Fibroblast of the aortic adventitia (primary cell): ENCODE data around the gene HUS1. TPM values are rescaled to one million over a fixed set of nuclear protein-coding genes. Genes with fewer than 3 reads are reported as not detected.

Experiments
- DNase-seq: peaks from one replicate; pipeline ENCODE4 v3.0.0-alpha.2; 2010; ENCODE audit warnings: low read depth
- H3K4me3 ChIP-seq: 2 replicates; pipeline ENCODE4 v1.5.1; 2011; ENCODE audit warnings: low read depth, mild to moderate bottlenecking, control low read depth, low read length, moderate library complexity
- CTCF ChIP-seq: IDR thresholded peaks from 2 replicates; pipeline ENCODE4 v1.5.1; 2011; ENCODE audit warnings: mild to moderate bottlenecking, low read length, control low read depth, inconsistent platforms; ENCODE audit not compliant: insufficient read depth
- total RNA-seq: library from RNA; depleted of rRNA; stranded (reverse); fragments of >200 nt; gene quantifications from 2 replicates; pipeline ENCODE4 v1.2.3, GENCODE V29; 2012; ENCODE audit warnings: low replicate concordance

The HUS1 gene
- 8.6 and 28.6 TPM in 2 replicates for total RNA-seq

DNA sequence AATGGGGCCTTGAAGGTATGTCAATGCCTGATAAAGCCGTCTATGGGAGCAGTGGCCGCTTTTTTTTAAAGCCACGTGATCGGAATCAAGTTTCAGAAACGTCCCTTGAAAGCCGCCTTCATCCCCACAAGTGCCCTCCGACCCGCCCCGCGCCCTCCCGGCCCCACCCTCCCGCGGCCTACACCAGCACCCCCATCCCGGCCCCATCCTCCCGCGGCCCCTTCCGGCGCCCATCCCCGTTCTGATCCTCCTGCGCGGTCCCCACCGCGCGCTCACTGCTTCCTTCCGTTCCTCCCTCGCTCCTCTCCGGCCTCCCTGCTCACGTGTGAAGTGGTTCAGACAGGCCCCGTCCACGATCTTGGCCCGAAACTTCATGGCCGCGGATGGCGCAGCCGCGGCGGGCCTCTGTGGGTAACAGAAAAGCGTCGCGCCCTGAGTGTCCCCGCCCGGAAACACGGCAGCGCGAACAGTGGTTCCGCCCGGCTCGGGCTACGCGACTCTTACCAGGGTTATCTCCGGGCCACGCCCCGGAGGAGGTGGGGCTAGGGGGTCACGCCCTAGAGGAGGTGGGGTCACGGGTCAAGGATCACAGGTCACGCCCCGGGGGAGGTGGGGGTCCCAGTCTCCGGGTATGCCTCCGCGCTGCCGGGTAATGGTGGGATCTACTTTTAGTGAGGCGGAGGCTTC is at the start of gene HUS1:
Gene HUS1, minus strand, starts transcription at position 471 of the 687 bp plus-strand sequence. Its CDS starts 96 bp downstream, at position 375.
- no peak for TF ChIP-seq CTCF
- peak; percentile 86 for DNase-seq
- peak within 1 kb of the TSS; percentile 95 for H3K4me3 ChIP-seq

GRCh38 chr7:48028938-48029337 is 49.5 kb upstream of the HUS1 start, which contains the start of gene SUN3:
Gene SUN3 (minus strand): TSS chr7:48029107. CDS start chr7:48028938, 169 bp downstream.
- H3K4me3 ChIP-seq: no peak within 1 kb of the TSS
- DNase-seq: no peak
- TF ChIP-seq CTCF: no peak

DNA sequence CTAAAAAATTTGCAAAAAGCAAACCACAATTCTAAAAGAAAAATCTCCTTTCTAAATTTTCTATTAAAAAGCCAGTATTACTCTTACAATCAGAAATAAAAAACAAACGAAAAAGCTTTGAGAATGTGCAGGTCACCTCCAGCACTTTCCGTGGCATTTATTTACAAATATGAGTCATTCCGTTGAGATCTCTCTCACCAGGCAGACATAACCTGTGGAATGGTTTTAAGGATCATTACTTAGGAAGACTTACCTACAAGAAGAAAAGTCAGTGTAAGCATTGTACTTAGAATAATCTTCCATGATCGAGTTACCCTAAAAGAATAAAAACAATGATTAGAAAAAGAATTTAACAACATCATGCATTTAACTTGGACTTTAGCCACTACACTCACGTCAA is 46.2 kb upstream of the HUS1 start:
- no peak for DNase-seq
- no peak for TF ChIP-seq CTCF
- H3K4me3 ChIP-seq: no peak overlapping the region

DNA sequence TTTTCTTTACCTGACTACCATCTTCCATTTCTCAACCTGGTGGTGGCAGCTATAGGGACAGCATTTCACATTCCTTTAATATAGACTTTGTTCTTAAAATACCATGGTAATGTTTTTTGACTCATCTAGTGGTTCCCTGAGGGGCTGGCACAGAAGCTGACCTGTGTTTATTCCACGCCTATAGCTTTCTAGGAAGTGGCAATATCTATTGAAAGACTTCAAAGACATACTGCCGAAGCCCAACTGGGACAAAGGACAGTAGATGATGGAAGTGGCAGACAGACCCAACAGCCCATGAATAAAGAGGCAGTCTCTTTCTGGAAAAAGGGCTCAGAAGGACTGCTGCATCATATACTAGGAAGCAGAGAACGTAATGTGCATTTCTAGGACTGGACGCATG is 38.3 kb upstream of the HUS1 start:
- no peak for DNase-seq
- no peak for TF ChIP-seq CTCF
- no peak overlapping the region for H3K4me3 ChIP-seq

- no peak overlapping the region for H3K4me3 ChIP-seq
- no peak for DNase-seq
- TF ChIP-seq CTCF: no peak
Observed at GRCh38 chr7:48016641-48017040, 37.2 kb upstream of the HUS1 start.

GRCh38 chr7:48011951-48012350 is 32.5 kb upstream of the HUS1 start:
- no peak overlapping the region for H3K4me3 ChIP-seq
- DNase-seq: no peak
- no peak for TF ChIP-seq CTCF

GRCh38 chr7:48011323-48011722 is 31.9 kb upstream of the HUS1 start:
- no peak for TF ChIP-seq CTCF
- no peak overlapping the region for H3K4me3 ChIP-seq
- no peak for DNase-seq
